Tibial artery (tissue), 4 donors: ENCODE results near the gene AKAP6.
"Not testable (repeated sequence)": the region's sequence is repeated elsewhere in the genome, so short reads cannot be mapped to it uniquely, and the experiment has no call there.

Experiments
- DNase-seq, 2 donors: peaks; one replicate each; pipeline ENCODE4 v3.0.0-alpha.2; 2019
- H3K27ac ChIP-seq, 2 donors: fragments of 200-600 bp; sonication (generic) in 1 of 2; 1 replicate in 1 of 2; 2 replicates in 1 of 2; pipeline ENCODE4 v1.5.1; 2018 to 2019; ENCODE audit warnings: mild to moderate bottlenecking in 1 of 2
- H3K27me3 ChIP-seq, 2 donors: fragments of 200-600 bp; sonication (generic) in 1 of 2; one replicate each; pipeline versions ENCODE4 v1.5.1 to v1.6.0; 2016 to 2019
- H3K36me3 ChIP-seq, 3 donors: fragments of 200-600 bp; sonication (generic) in 2 of 3; one replicate each; pipeline ENCODE4 v1.5.1; 2016 to 2019; ENCODE audit warnings: mild to moderate bottlenecking in 2 of 3
- H3K4me1 ChIP-seq, 4 donors: fragments of 200-600 bp; sonication (generic) in 2 of 4; 1 replicate in 3 of 4; 2 replicates in 1 of 4; pipeline ENCODE4 v1.5.1; 2016 to 2019
- H3K4me3 ChIP-seq, 2 donors: fragments of 200-600 bp; sonication (generic) in 1 of 2; 1 replicate in 1 of 2; 2 replicates in 1 of 2; pipeline ENCODE4 v1.5.1; 2018 to 2019; ENCODE audit warnings: mild to moderate bottlenecking in 2 of 2
- H3K9me3 ChIP-seq, 3 donors: fragments of 200-600 bp; sonication (generic) in 1 of 3; one replicate each; pipeline ENCODE4 v1.5.1; 2016 to 2019
- intact Hi-C: fragments of 100-400 bp; cut with DNase I; formaldehyde crosslinking; loops from one replicate; pipeline ENCODE4 v1.15.0; 2023; ENCODE audit warnings: low total_unique reads
- TF ChIP-seq, protein P1 (sequence below), 2 experiments: fragments of 200-600 bp in 1 of 2; fragments of 450-650 bp in 1 of 2; IDR thresholded peaks; one replicate each; pipeline ENCODE4 v1.5.1; 2017 to 2019; ENCODE audit warnings: antibody characterized with exemption in 2 of 2, mild to moderate bottlenecking in 1 of 2, moderate library complexity in 1 of 2

Gene AKAP6

DNA sequence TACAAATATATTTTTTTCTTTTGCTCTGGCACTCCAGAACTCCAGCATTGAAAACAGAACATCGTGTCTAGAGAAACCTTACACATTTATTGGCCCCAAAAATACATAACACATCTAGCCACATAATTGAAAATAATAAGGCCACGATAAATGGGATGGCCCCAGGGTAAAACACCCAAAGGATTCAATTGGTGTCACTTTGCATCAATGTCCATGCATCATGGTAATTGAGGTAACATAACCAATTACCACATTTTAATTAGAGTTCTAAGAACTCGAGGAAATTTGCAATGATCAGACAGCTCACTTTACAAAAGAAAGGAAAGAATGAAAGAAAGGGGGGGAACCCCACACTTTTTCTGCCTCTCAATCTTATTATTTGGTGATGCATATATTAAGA lies 457.8 kb downstream of the AKAP6 start:
- no peaks in the 10 kb centered on the region for H3K27me3 ChIP-seq
- DNase-seq: no peak
- H3K36me3 ChIP-seq: peaks cover 5 to 17% (median 13%) of the 10 kb centered on the region in 3 donors
- intact Hi-C loops: no loop called here
- no peak overlapping the region for H3K4me3 ChIP-seq
- H3K9me3 ChIP-seq: peaks cover 0 to 12% (median 0%) of the 10 kb centered on the region in 3 donors
- TF ChIP-seq, protein P1, sequence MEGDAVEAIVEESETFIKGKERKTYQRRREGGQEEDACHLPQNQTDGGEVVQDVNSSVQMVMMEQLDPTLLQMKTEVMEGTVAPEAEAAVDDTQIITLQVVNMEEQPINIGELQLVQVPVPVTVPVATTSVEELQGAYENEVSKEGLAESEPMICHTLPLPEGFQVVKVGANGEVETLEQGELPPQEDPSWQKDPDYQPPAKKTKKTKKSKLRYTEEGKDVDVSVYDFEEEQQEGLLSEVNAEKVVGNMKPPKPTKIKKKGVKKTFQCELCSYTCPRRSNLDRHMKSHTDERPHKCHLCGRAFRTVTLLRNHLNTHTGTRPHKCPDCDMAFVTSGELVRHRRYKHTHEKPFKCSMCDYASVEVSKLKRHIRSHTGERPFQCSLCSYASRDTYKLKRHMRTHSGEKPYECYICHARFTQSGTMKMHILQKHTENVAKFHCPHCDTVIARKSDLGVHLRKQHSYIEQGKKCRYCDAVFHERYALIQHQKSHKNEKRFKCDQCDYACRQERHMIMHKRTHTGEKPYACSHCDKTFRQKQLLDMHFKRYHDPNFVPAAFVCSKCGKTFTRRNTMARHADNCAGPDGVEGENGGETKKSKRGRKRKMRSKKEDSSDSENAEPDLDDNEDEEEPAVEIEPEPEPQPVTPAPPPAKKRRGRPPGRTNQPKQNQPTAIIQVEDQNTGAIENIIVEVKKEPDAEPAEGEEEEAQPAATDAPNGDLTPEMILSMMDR (IDR thresholded peaks at IDR 0.05): no peak
- no peak overlapping the region for H3K27ac ChIP-seq
- no peaks in the 10 kb centered on the region for H3K4me1 ChIP-seq

DNA sequence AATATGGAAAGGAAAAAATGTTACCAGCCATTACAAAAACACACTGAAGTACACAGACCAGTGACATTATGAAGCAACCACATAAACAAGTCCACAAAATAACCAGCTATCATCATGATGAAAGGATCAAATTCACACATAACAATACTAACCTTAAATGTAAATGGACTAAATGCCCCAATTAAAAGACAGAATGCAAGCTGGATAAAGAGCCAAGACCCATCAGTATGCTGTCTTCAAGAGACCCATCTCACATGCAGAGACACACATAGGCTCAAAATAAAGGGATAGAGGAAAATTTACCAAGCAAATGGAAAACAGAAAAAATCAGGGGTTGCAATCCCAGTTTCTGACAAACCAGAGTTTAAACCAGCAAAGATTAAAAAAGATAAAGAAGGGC lies 463.9 kb downstream of the AKAP6 start:
- H3K4me3 ChIP-seq, H3K27ac ChIP-seq, H3K4me1 ChIP-seq, DNase-seq, intact Hi-C loops, H3K27me3 ChIP-seq: not testable (repeated sequence)
- H3K9me3 ChIP-seq: peaks cover 0 to 28% (median 0%) of the 10 kb centered on the region in 3 donors
- H3K36me3 ChIP-seq: peaks cover 13 to 32% (median 14%) of the 10 kb centered on the region in 3 donors

DNA sequence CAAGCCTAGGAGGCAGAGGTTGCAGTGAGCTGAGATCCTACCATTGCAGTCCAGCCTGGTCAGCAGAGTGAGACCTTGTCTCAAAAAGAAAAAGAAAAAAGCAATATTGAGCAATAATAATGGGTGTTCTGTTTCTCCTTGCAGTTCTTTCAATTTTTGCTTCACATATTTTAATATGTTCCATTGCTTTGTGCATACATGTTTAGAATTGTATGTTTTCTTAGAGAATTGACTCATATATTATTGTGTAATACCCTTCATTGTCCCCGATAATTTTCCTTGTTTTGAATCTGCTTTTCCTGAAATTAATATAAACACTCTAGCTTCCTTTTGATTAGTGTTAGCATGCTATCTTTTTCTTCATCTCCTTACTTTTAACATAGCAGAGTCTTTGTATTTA lies 471.2 kb downstream of the AKAP6 start:
- no peaks in the 10 kb centered on the region for H3K27me3 ChIP-seq
- no peak for DNase-seq
- intact Hi-C loops: no loop called here

DNA sequence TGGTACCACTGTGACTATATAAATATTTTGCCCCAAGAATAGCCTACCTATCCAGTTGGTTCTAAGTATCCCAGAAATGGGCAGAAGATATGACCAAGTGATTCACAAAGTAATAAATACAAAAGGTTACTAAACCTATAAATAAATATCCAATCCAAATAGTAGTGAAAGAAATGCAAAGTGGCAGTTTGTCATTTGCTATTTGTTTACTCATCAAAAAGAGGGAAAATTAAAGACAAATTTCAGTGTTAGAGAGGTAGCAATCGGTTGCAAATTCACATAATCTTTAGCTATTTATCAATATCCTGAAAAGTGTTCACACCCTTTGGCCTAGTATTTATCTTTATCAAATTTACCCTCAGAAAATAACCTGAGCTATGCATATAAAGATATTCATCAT lies 473.2 kb downstream of the AKAP6 start:
- Histone ChIP-seq H3K27me3 (no peaks in the 10 kb centered on the region), H3K9me3 (peaks cover 5 to 23% (median 7%) of the 10 kb centered on the region in 3 donors), H3K27ac (no peak overlapping the region), H3K4me1 (no peaks in the 10 kb centered on the region), H3K36me3 (peaks cover 0 to 19% (median 10%) of the 10 kb centered on the region in 3 donors), H3K4me3 (no peak overlapping the region)
- intact Hi-C loops: no loop called here
- DNase-seq: no peak
- TF ChIP-seq, protein P1 (IDR thresholded peaks at IDR 0.05): no peak

More for the DNA sequence above, 471.2 kb downstream of the AKAP6 start:
- Histone ChIP-seq H3K36me3 (peaks cover 0 to 19% (median 10%) of the 10 kb centered on the region in 3 donors), H3K27ac (no peak overlapping the region), H3K4me3 (no peak overlapping the region), H3K9me3 (peaks cover 5 to 23% (median 7%) of the 10 kb centered on the region in 3 donors), H3K4me1 (no peaks in the 10 kb centered on the region)
- TF ChIP-seq, protein P1 (IDR thresholded peaks at IDR 0.05): no peak

DNA sequence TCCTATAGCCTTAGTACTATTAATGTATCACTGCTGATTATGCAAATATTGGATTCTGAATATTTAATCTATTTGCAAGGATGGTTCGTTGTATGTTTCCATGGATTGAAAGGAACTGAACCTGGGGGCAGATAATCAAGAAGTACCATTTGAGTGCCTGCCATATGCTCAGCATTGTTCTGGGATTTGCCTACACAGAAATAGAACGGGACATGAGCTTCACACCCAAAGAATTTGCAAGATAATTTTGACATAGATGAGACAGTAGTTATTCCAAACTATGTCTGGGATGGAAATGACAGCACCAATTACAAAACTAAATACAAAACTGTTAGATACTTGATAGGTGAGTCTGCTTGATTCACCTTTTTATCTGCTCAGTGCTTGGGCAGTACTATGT lies 476.9 kb downstream of the AKAP6 start:
- Histone ChIP-seq H3K27ac (no peak overlapping the region), H3K9me3 (peaks cover 5 to 23% (median 7%) of the 10 kb centered on the region in 3 donors), H3K4me3 (no peak overlapping the region), H3K36me3 (peaks cover 0 to 19% (median 10%) of the 10 kb centered on the region in 3 donors), H3K27me3 (no peaks in the 10 kb centered on the region), H3K4me1 (peaks cover 0 to 24% (median 9%) of the 10 kb centered on the region in 4 donors)
- no peak for DNase-seq
- intact Hi-C loops: no loop called here
- TF ChIP-seq, protein P1 (IDR thresholded peaks at IDR 0.05): no peak

DNA sequence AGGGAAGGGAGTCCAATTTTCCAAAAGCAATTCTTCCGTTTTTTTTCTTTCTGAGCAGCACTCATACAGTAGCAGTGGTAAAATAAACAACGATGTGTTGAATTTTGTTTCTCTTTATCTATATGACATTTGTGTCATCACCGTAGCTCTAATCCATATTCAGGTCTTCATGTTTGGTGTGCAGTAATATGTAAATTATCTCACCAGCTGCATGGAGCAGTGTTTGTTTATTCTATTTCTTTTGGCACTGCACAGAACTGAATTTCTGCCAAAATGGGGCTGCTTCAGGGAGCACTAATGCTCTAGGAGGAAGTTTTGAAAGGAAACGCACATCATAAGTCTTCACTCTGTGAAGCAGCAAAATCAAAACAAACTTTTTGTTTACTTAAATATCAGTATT lies 479.5 kb downstream of the AKAP6 start:
- intact Hi-C loops: no loop called here
- Histone ChIP-seq H3K9me3 (peaks cover 0 to 16% (median 7%) of the 10 kb centered on the region in 3 donors), H3K4me1 (peaks cover 0 to 39% (median 12%) of the 10 kb centered on the region in 4 donors), H3K4me3 (peak overlapping the region in 1 of 2 donors; percentile 32), H3K27ac (peak overlapping the region in 1 of 2 donors; percentile 11), H3K27me3 (no peaks in the 10 kb centered on the region), H3K36me3 (peaks cover 0 to 16% (median 8%) of the 10 kb centered on the region in 3 donors)
- no peak for DNase-seq
- TF ChIP-seq, protein P1 (IDR thresholded peaks at IDR 0.05): no peak
